Kidney (tissue), 14 donors: ENCODE data around the gene TBC1D24. TPM values are rescaled to one million over a fixed set of nuclear protein-coding genes. Genes with fewer than 3 reads are reported as not detected.

Experiments
- DNase-seq, 5 donors: peaks; one replicate each; pipeline ENCODE4 v3.0.0-alpha.2; 2013 to 2020
- FAIRE-seq: peaks from 2 replicates; lab custom pipeline; 2012; peaks lifted over from hg19 to GRCh38; lab: Jason Lieb, UNC
- H3K27ac ChIP-seq, 2 donors: one replicate each; pipeline ENCODE4 v1.7.0; 2013; ENCODE audit warnings: low read depth in 2 of 2, low read length in 2 of 2, inconsistent platforms in 1 of 2
- H3K27me3 ChIP-seq: one replicate; pipeline ENCODE4 v1.7.1; 2013; ENCODE audit warnings: low read length, inconsistent platforms; ENCODE audit not compliant: control insufficient read depth, insufficient read depth
- H3K36me3 ChIP-seq, 3 donors: one replicate each; pipeline versions ENCODE4 v1.7.0 to v1.7.1; 2013; ENCODE audit warnings: low read length in 3 of 3, control low read depth in 1 of 3, inconsistent platforms in 1 of 3; ENCODE audit not compliant: insufficient read depth in 3 of 3, control insufficient read depth in 2 of 3
- H3K4me1 ChIP-seq, 3 donors: one replicate each; pipeline versions ENCODE4 v1.7.0 to v1.7.1; 2013; ENCODE audit warnings: low read length in 3 of 3, inconsistent platforms in 1 of 3, low read depth in 1 of 3; ENCODE audit not compliant: control insufficient read depth in 2 of 3, insufficient read depth in 2 of 3
- H3K4me3 ChIP-seq, 3 donors: one replicate each; pipeline versions ENCODE4 v1.7.0 to v1.8.1; 2013; ENCODE audit warnings: low read length in 3 of 3, control low read depth in 1 of 3, inconsistent platforms in 1 of 3
- H3K9ac ChIP-seq, 3 donors: one replicate each; pipeline versions ENCODE4 v1.7.0 to v1.7.1; 2013; ENCODE audit warnings: low read length in 3 of 3, control low read depth in 1 of 3, inconsistent platforms in 1 of 3
- H3K9me3 ChIP-seq, 3 donors: one replicate each; pipeline versions ENCODE4 v1.7.0 to v1.7.1; 2013; ENCODE audit warnings: low read length in 3 of 3, control low read depth in 1 of 3, inconsistent platforms in 1 of 3; ENCODE audit not compliant: control insufficient read depth in 2 of 3, insufficient read depth in 1 of 3
- intact Hi-C: fragments of 100-400 bp; cut with DNase I; formaldehyde crosslinking; loops from one replicate; pipeline ENCODE4 v1.11.1; 2022
- polyA plus RNA-seq: library from polyadenylated mRNA; stranded (reverse); fragments of 350-450 nt; fragmentation: Illumina TruSeq; extraction: RNeasy Lipid Tissue Mini Kit (QIAGEN cat#74804); gene quantifications from one replicate; pipeline ENCODE4 v1.2.3, GENCODE V29; 2014; ENCODE audit warnings: low read depth, low replicate concordance; ENCODE audit not compliant: insufficient read depth
- total RNA-seq: library from RNA; stranded (reverse); fragmentation: NEBNext Ultra II Directional; extraction: Animal tissue kit (Norgen Biotek cat#: 25700); gene quantifications from one replicate; pipeline ENCODE4 v1.2.1, GENCODE V29; 2021
- TF ChIP-seq, protein P1 (sequence below): IDR thresholded peaks from 3 replicates; pipeline ENCODE4 v1.5.1; 2012; ENCODE audit warnings: mild to moderate bottlenecking, moderate library complexity, borderline replicate concordance; ENCODE audit not compliant: insufficient read depth; ENCODE audit errors: extremely low read depth
- donor health status: control.
- donor health status: control.
- donor health status: control.
- donor health status: control.
- donor health status: control.
- donor health status: DM: yes; HTN: yes; CAD: no.
- donor health status: Normal renal cell carcinoma (clear cell type).

The TBC1D24 gene
- total and polyA plus RNA-seq, 2 donors from 2014 or later, result 23.9 to 25.7 TPM

DNA sequence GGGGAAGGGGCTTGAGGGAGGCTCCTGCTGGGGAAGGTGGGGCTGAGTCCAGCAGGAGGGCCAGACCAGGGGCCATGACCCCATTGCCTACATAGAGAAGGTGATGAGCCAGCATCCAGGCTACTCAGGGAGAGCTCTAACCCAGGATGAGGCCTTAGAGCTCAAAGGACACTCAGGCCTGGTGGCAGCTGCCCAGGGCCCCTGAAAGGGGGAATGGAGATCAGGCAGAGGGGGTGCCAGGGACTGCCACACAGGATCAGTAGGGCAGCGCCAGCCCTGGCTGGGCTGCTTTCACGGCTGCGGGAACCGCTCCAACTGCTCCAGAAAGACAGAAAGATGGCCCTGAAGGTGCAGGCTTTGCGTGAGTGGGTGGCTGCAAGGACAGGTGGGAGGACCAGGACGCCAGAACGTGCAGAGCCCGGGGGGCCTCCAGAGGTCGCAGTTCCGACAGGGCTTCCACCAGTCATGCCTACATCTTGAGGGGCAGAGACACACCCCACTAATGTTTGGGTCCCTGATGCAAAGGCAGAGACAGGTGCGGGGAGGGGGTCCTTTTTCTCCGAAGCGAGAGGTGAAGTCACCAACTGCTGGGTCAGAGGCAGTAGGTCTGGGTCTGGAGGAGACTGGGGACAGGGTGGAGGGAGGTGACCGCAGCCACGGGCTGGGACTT lies 37.9 kb downstream of the TBC1D24 start:
- H3K27me3 ChIP-seq, result no peaks in the 10 kb centered on the region
- peak overlapping the region in 1 of 3 donors; percentile 58 for H3K9ac ChIP-seq
- TF ChIP-seq, protein P1, sequence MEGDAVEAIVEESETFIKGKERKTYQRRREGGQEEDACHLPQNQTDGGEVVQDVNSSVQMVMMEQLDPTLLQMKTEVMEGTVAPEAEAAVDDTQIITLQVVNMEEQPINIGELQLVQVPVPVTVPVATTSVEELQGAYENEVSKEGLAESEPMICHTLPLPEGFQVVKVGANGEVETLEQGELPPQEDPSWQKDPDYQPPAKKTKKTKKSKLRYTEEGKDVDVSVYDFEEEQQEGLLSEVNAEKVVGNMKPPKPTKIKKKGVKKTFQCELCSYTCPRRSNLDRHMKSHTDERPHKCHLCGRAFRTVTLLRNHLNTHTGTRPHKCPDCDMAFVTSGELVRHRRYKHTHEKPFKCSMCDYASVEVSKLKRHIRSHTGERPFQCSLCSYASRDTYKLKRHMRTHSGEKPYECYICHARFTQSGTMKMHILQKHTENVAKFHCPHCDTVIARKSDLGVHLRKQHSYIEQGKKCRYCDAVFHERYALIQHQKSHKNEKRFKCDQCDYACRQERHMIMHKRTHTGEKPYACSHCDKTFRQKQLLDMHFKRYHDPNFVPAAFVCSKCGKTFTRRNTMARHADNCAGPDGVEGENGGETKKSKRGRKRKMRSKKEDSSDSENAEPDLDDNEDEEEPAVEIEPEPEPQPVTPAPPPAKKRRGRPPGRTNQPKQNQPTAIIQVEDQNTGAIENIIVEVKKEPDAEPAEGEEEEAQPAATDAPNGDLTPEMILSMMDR, result no peak
- peak overlapping the region; percentile 33 to 51 (median 46) for H3K4me3 ChIP-seq
- FAIRE-seq (no peak), DNase-seq (peak; percentile 54 to 79 (median 59))
- no peaks in the 10 kb centered on the region for H3K9me3 ChIP-seq
- intact Hi-C loops, result no loop called here
- peak overlapping the region; percentile 80 to 81 for H3K27ac ChIP-seq
- H3K36me3 ChIP-seq, result peaks cover 0 to 5% (median 0%) of the 10 kb centered on the region in 3 donors
- H3K4me1 ChIP-seq, result peaks cover 0 to 48% (median 20%) of the 10 kb centered on the region in 3 donors

DNA sequence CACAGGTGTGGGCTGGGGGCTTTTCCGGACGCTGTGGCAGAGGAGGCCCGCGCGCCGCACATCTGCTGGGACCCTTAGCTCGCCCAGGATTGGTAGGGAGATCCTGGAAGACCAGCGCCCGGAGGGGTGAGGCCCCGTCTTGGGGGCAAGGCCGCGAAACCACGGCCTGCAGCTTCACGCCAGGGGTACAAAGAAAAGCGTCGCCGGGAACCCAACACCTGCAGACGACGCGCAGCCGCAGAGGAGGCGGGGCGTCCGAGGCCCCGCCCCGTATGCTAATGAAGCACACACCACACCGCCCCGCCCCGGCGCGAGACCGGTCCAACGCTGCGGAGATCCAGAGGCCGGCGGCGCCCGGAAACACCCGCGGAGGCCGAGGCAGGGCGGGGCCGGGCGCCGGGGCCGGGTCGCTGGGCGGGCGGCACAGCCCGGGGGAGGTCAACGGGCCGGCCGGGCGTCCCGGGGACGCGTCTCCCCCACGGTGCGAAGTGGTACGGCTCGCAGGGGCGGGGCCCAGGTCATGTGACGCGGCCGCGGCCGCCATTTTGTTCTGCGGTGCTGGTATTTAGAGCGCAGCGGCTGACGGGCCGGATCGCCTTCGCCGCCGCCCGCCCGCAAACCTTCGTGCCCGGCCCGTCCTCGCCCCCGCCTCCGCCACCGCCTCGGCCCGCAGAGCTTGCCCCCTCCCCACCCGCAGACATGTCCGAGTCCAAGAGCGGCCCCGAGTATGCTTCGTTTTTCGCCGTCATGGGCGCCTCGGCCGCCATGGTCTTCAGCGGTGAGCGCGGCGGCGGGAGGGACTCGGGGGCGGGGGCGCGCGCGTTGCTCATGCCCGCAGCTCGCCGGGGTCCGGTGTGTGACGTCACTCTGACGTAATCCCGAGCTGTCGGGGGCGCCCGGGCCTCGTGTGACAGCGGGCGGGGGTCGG lies 38.7 kb downstream of the TBC1D24 start, which contains the start of gene ATP6V0C:
Gene ATP6V0C (plus strand): TSS at position 548 of the 928 bp plus-strand sequence. CDS start 152 bp downstream, at position 700.
- peak; percentile 94 to 98 (median 96) for DNase-seq
- Histone ChIP-seq H3K9ac (peak within 1 kb of the TSS; percentile 75 to 97 (median 79)), H3K36me3 (peaks cover 0 to 5% (median 0%) of the 10 kb centered on the region in 3 donors), H3K27ac (peak within 1 kb of the TSS; percentile 99), H3K9me3 (no peaks in the 10 kb centered on the region), H3K4me3 (peak within 1 kb of the TSS; percentile 81 to 91 (median 83)), H3K4me1 (peaks cover 0 to 54% (median 25%) of the 10 kb centered on the region in 3 donors), H3K27me3 (no peaks in the 10 kb centered on the region)
- TF ChIP-seq, protein P1, result no peak
- intact Hi-C loops, result no loop called here
- no peak for FAIRE-seq

DNA sequence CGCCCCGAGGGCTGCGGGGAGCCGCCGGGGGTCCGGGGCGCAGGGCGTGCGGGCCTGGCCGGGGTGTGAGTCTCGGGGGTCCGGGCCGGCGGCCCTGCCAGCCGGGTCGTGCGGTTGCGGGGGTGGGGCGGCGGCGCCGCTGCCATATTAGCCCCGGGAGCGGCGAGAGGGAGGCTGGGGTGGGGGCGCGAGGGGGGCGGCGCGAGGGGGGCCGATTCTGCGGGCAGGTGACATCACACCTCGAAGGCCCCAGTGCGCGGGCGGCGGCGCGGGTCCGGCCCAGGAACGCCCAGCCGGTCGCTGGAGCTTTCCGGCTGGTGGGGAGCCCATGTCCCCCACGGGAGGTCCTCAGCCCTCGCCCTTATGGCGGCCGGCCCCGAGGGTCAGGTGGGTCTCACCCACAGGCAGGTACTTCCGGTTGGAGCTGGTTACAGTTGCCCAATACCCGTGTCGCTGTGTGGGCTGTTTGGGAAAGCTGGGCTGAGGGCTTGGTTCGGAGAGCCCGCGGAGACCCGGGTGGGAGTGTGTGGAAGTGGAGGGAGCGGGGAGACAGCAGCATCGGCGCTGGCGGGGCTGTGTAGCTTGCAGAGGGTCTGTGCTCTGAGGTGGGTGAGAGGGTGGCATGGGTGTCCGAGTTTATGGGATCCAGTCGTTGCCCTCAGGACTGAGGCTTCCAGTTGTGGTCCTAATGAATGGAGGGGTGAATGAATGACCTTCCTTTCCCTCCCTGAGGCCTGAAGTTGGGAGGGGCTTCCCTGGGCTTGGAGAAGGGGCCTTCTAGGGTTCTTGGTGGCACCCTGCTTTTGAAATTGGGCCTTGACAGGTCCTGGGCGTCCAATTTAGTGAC lies 39.6 kb downstream of the TBC1D24 start:
- FAIRE-seq, result no peak

More for the DNA sequence above, 39.6 kb downstream of the TBC1D24 start:
- peaks cover 0 to 63% (median 30%) of the 10 kb centered on the region in 3 donors for H3K4me1 ChIP-seq
- TF ChIP-seq, protein P1, result no peak
- H3K9ac ChIP-seq, result peak overlapping the region; percentile 75 to 97 (median 79)
- H3K27me3 ChIP-seq, result no peaks in the 10 kb centered on the region
- H3K27ac ChIP-seq, result peak overlapping the region; percentile 99
- H3K36me3 ChIP-seq, result peaks cover 0 to 13% (median 0%) of the 10 kb centered on the region in 3 donors
- H3K4me3 ChIP-seq, result peak overlapping the region; percentile 81 to 91 (median 83)
- no peaks in the 10 kb centered on the region for H3K9me3 ChIP-seq
- DNase-seq, result peak in 3 of 5 donors; percentile 55 to 86 (median 81)
- intact Hi-C loops, result no loop called here
